SK-N-MC (cell line): ENCODE data around the gene EFCAB8.
"Not testable (repeated sequence)": the region's sequence is repeated elsewhere in the genome, so short reads cannot be mapped to it uniquely, and the experiment has no call there.

Experiments used
- DNase-seq: peaks from one replicate; pipeline ENCODE4 v3.0.0-alpha.2; 2011; ENCODE audit warnings: low read depth, low spot score
- H3K27ac ChIP-seq: fragments of 200-600 bp; sonication (generic); 2 replicates; pipeline ENCODE4 v1.5.1; 2016; ENCODE audit warnings: mixed run types
- H3K36me3 ChIP-seq: fragments of 200-600 bp; sonication (generic); 2 replicates; pipeline ENCODE4 v1.6.1; 2017; ENCODE audit warnings: antibody characterized with exemption, low read length, mixed read lengths; ENCODE audit not compliant: insufficient read depth
- H3K4me3 ChIP-seq: fragments of 200-600 bp; sonication (generic); 2 replicates; pipeline ENCODE4 v1.5.1; 2016
- H3K9ac ChIP-seq: fragments of 200-600 bp; sonication (generic); 2 replicates; pipeline ENCODE4 v1.8.0; 2017; ENCODE audit warnings: mixed run types, mixed read lengths; ENCODE audit not compliant: insufficient read length
- H3K9me3 ChIP-seq: fragments of 200-600 bp; sonication (generic); 2 replicates; pipeline ENCODE4 v1.6.1; 2017; ENCODE audit warnings: low read depth, mild to moderate bottlenecking, antibody characterized with exemption, low read length, moderate library complexity, mixed read lengths
- EZH2 ChIP-seq: fragments of 200-600 bp; sonication (generic); IDR thresholded peaks from one replicate; pipeline ENCODE4 v1.6.1; 2017; ENCODE audit warnings: antibody characterized with exemption
- FOXP2 ChIP-seq: optimal IDR thresholded peaks from 2 replicates; pipeline ENCODE3; 2011; ENCODE audit warnings: mild to moderate bottlenecking, moderate library complexity; ENCODE audit not compliant: insufficient read depth; ENCODE audit errors: extremely low read length, control extremely low read depth
- POLR2AphosphoS5 ChIP-seq: IDR thresholded peaks from 2 replicates; pipeline ENCODE4 v1.6.1; 2012; ENCODE audit warnings: mild to moderate bottlenecking, low read depth, low read length, borderline replicate concordance

EFCAB8 gene

DNA sequence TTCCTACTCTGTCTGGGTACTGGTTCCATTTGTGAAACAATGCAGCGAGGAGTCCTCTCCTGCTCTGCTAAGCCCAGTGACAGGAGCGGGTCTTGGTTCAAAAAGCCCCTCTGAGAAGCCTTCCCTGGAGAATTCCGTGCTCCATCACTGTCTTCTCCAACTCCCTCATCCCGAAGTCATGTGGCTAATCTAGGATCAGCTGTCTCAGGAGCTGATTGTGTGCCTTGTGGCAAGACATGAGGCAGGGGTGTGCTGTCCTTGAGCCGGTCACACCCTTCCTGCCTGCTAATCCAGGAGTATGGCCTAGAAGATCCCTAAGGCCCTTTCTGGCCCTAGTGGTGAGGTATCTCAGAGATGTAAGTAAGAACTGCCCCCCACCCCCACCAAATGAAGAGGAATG is 72.0 kb downstream of the EFCAB8 start:
- Histone ChIP-seq H3K4me3 (no peak overlapping the region), H3K9me3 (no peaks in the 10 kb centered on the region), H3K27ac (no peak overlapping the region), H3K9ac (no peak overlapping the region), H3K36me3 (no peaks in the 10 kb centered on the region)
- TF ChIP-seq FOXP2 (no peak), EZH2 (no peak), POLR2AphosphoS5 (no peak)
- no peak for DNase-seq

DNA sequence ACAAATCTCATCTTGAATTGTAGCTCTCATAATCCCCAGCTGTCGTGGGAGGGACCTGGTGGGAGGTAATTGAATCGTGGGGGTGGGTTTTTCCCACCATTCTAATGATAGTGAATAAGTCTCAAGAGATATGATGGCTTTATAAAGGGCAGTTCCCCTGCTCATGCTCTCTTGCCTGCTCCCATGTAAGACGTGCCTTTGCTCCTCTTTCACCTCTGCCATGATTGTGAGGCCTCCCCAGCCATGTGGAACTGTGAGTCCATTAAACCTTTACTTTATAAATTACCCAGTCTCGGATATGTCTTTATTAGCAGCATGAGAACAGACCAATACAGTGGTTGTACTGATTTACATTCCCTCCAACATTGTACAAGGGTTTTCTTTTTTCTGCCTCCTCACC is 75.9 kb downstream of the EFCAB8 start:
- DNase-seq: no peak

DNA sequence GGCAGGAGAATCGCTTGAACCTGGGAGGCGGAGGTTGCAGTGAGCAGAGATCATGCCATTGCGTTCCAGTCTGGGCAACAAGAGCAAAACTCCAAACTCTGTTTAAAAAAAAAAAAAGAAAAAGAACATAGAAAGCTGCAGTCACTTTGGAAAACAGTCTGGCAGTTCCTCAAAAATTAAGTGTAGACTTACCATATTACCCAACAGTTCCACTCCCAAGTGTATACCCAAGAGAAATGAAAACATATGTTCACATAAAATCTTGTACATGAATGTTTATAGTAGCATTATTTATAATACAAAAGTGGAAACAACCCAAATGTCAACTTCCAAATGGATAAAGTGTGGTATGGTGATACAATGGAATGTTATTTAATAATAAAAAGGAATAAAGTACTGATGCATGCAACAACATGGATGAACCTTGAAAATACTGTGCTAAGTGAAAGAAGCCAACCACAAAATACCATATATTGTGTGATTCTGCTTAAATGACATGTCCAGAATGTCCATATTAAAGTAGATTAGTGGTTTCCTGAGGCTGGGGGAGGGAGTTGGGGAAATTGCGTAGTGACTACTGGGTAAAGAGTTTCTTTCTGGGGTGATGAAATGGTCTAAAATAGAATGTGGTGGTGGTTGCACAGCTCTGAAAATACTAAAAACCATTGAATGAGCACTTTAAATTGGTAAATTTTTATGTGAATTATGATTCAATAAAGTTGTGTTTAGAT is 82.6 kb downstream of the EFCAB8 start:
- TF ChIP-seq EZH2 (no peak), POLR2AphosphoS5 (no peak), FOXP2 (no peak)
- Histone ChIP-seq H3K36me3 (no peaks in the 10 kb centered on the region), H3K9me3 (no peaks in the 10 kb centered on the region), H3K9ac (no peak overlapping the region), H3K4me3 (no peak overlapping the region), H3K27ac (no peak overlapping the region)
- DNase-seq: no peak

More for the DNA sequence above, 75.9 kb downstream of the EFCAB8 start:
- no peak overlapping the region for H3K9ac ChIP-seq
- no peak overlapping the region for H3K4me3 ChIP-seq
- no peak for TF ChIP-seq POLR2AphosphoS5
- TF ChIP-seq FOXP2: no peak
- TF ChIP-seq EZH2: no peak
- no peaks in the 10 kb centered on the region for H3K36me3 ChIP-seq
- H3K9me3 ChIP-seq: no peaks in the 10 kb centered on the region
- no peak overlapping the region for H3K27ac ChIP-seq

GRCh38 chr20:32943490-32944052 is 84.8 kb downstream of the EFCAB8 start:
- DNase-seq: no peak
- no peak overlapping the region for H3K4me3 ChIP-seq
- H3K9me3 ChIP-seq: no peaks in the 10 kb centered on the region
- H3K27ac ChIP-seq: no peak overlapping the region
- H3K36me3 ChIP-seq: no peaks in the 10 kb centered on the region
- H3K9ac ChIP-seq: no peak overlapping the region
- TF ChIP-seq FOXP2: no peak
- no peak for TF ChIP-seq EZH2
- TF ChIP-seq POLR2AphosphoS5: no peak

GRCh38 chr20:32945710-32946221 is 87.0 kb downstream of the EFCAB8 start:
- no peak for DNase-seq
- no peak for TF ChIP-seq FOXP2
- H3K36me3 ChIP-seq: no peaks in the 10 kb centered on the region
- H3K9ac ChIP-seq: no peak overlapping the region
- no peak overlapping the region for H3K4me3 ChIP-seq
- no peak overlapping the region for H3K27ac ChIP-seq
- H3K9me3 ChIP-seq: no peaks in the 10 kb centered on the region

- no peak overlapping the region for H3K4me3 ChIP-seq
- no peak for DNase-seq
- TF ChIP-seq EZH2 (no peak), POLR2AphosphoS5 (no peak), FOXP2 (no peak)
- no peak overlapping the region for H3K9ac ChIP-seq
- H3K27ac ChIP-seq: no peak overlapping the region
- H3K36me3 ChIP-seq: no peaks in the 10 kb centered on the region
- H3K9me3 ChIP-seq: no peaks in the 10 kb centered on the region
Measured at GRCh38 chr20:32946629-32947028, 87.9 kb downstream of the EFCAB8 start.

DNA sequence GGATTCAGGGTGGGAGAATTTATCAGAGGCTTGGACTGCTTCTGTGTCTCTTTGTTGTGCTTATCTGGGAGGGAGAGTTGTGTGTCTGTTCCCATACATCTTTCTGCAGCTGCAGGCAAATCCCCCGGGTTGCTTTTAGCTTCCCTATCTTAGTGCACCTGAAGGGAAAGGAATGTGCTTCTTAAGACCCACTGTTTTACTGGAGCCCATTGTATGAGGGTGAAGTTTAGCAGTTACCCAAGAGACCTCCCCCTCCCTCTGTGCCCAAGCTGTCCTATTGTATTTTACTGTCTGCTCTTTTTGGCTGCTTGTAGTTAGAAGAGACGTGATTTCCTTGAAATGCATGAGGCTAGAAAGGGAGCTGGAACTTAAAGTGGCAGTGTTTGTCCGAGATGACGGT is 91.8 kb downstream of the EFCAB8 start:
- not testable (repeated sequence) for H3K9ac ChIP-seq, H3K27ac ChIP-seq, H3K36me3 ChIP-seq, H3K9me3 ChIP-seq, H3K4me3 ChIP-seq, DNase-seq

GRCh38 chr20:32957459-32957858 is 98.7 kb downstream of the EFCAB8 start:
- no peaks in the 10 kb centered on the region for H3K36me3 ChIP-seq
- no peaks in the 10 kb centered on the region; the same call in 1 of the 2 replicates for H3K9me3 ChIP-seq
- no peak overlapping the region for H3K27ac ChIP-seq
- TF ChIP-seq POLR2AphosphoS5 (no peak), EZH2 (no peak), FOXP2 (no peak)
- H3K9ac ChIP-seq: no peak overlapping the region
- no peak overlapping the region for H3K4me3 ChIP-seq
- DNase-seq: no peak

DNA sequence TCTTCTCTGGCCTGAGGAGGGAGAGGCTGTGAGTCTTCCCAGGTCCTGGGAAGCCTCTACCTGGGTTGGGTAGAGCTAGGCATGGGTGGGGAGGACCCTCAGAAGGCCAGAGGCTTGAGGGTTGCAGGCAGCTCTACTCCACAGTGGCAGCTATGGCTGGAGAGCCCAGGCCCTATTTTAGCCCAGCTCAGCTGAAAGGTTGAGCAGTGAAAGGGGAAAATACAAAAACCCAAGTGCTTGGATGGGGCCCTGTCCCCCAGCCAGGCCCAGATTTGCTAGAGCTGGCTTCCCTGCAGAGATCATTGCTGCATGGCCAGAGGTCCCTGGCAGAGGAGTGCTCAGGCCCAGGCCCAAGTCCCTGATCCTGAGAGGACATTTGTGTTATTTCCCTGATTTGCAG is 99.9 kb downstream of the EFCAB8 start:
- H3K9ac ChIP-seq: no peak overlapping the region
- H3K36me3 ChIP-seq: no peaks in the 10 kb centered on the region
- H3K4me3 ChIP-seq: no peak overlapping the region
- H3K9me3 ChIP-seq: no peaks in the 10 kb centered on the region; the same call in 1 of the 2 replicates
- H3K27ac ChIP-seq: no peak overlapping the region
- DNase-seq: no peak
- no peak for TF ChIP-seq POLR2AphosphoS5
